ENCODE data around the gene CAMTA2.

Gene CAMTA2

DNA sequence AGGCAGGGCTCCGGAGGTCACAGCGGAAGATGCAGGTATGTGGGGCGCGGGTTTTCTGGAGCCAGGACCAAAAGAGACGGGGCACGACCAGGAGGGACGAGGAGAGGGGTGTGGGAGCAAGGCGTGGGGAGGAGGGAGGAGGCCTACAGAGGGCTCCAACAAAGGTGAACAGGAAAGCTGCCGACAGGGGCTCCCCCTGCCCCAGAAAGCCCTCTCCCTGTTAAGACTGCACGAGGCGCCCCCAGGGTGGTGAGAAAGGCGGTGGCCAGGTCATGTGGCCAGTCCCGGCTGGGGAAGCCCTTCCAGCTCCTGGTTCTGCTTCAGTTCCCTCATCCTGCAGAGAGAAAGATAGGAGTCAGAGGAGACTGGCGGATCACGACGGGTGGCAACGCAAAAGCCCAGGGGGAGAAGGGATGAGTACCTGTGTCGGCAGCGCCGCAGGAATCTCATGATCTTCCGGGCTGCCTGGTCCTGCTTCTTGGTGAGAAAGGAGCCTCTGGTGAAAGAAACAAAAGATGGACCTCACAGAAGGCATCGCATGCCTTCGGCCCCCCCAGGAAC lies 18.9 kb downstream of the CAMTA2 start:
- no peak for DNase-seq

DNA sequence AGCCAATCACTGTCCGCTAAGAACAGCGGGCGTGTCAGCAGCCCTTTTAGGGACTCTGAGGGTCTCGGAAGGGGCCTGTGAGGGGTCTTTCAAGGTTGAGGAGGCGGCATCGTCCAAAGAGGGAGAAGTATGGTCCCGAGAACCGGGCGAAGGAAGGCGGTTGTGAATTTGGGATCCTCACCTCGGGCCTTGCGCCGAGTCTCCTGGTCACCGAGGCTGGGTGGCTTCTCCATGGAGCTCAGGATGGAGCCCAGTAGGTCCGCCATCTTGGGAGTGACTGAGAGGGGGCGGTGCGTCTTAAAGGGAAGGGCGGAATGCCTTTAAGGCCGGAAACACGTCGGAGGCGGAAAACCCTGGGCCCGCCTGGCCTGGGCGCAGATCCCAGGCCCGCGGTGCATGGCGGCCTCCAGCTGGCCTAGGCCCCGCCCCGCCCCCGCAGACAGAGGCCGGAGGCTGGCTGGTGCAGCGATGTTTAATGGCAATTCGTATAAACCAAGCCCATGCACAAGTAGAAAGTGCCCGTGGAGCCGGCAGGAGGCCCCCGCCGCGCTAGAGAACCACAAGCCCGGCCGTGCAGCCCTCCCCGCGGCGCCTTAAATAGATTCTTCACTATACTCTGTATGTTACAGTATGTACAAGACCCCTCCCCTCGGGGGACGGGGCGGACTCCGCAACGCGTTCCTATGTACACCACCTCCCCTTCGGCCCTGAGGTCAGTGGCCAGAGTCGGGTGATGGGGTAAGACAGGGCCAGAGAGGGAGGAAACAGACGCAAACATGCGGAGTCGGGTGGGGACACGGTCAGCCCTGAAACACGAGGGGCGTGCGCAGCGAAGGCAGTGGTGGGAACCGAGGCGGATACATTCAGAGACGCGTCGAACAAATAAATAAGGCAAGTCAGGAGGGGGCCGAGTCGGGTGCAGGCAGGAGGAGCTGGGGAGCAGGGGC lies 19.7 kb downstream of the CAMTA2 start, which contains the start of gene SPAG7:
Gene SPAG7, minus strand, starts transcription at position 279 of the 947 bp plus-strand sequence. Its CDS starts 13 bp downstream, at position 266.
- peak; percentile 97 for DNase-seq

DNA sequence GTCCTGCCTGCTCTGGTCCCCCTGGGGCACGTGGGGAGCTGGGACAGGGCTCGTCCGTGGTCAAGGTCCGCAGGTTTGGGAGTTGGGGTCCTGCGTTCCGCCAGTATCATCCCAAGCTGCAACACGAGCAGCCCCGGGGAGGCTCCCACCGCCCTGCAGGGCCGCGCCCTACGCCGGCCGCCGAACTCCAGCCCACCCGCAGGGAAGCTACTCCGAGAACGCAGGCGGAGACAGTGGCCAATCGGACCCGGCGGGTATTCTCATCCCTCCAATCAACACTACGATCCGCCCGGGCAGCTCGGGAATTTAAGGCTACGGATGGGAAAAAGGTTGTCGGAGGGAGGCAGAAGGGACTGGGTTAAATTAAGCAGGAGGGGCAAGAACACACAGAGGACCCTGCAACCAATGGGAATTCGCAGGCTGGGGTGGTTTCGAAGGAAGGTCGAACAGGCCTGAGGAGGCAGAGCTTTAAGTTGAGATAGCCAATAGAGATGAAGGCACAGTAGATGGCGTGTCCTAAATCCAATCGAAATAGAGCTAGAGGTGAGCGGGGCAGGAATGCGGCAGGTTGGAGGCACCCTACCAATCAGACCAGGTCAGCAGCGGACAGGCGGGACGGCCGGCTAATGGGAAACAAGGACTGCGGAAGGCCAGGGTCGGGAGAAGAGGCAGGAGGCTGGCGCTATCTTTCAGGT lies 20.5 kb downstream of the CAMTA2 start:
- DNase-seq = peak; percentile 98

DNA sequence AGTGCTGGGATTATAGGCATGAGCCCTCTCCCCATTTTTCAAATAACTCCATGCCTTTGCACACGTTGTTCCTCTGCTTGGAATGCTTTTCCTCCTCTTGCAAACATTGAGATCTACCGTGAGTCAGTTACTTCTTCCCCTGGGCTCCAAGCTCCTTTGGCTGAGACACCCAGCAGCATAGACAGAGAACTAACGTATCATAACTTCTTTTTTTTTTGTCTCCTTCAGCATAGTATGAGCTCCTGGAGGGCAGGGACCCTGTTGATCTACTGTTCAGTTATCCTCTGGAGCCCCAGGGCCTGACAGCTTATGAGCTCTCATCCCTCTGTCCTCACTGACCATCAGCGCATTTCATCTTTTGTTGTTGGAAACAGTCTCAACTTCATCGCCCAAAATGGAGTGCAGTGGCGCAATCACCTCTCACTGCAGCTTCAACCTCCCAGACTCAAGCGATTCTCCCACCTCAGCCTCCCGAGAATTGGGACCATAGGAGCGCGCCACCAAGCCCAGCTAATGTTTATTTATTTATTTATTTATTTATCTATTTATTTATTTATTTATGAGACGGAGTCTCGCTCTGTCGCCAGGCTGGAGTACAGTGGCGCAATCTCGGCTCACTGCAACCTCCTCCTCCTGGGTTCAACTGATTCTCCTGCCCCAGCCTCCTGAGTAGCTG lies 22.0 kb downstream of the CAMTA2 start:
- DNase-seq = no peak

DNA sequence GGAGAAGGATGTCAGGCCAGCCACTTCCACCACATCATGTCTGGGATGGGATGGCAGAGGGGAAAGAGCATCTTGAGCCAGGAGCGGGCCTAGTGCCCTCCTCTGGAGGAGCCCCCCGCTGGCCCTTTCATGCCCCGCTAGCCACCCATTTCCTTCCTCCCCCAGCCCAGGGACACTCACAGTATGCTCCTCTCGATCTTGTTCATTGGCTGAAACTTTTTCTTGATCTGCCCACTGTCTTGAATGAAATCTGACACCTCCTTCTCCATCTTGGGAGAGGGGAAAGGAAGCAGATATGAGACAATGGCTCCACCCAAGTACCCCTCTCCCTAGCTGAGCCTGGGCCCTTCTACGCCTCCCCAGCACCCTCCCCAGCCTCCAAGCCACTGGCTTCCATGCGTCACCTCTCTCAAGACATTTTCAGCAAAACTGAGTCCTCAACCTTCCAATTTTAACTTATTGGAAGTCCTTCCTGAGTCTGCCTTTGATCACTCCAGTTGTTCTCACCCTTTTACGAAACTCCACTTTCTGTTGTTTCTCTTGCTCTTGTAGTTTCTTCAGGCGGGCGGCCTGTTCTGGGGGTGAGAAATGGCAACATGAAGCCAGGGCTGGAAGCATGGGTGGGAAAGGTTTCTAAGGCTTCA lies 27.1 kb downstream of the CAMTA2 start:
- no peak for DNase-seq

DNA sequence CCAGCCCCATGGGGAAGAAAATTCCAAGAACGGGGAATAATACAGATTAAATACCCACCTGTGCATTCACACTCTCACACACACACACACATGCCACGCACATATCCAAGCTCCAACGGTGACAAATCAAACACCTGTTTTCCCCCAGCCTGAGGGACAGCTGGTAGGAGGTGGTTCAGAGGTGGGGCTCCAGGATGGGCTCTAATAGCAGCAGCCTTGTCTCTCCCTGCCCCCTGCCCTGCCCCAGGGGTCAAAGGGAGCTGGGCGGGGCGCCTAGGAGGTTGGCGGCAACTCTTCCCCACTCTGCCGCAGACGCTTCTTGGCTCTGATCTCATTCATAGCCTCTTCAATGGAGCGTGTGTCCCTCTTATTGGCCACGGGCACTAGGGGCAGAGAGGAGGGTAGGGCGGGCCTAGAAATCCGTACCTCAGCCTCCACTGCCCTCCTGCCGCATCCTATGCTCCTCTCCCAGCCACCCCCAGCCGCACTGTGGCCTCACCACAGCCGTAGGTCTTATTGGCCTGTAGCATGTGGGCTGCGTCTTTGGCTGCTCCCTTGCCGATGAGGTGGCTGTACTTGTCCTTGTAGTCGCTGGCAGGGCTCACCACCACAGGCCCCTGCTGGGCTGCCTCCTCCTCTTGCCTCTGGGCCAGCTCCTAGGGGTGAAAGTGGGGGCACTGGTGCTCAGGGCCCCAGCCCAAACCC lies 28.1 kb downstream of the CAMTA2 start:
- no peak for DNase-seq

DNA sequence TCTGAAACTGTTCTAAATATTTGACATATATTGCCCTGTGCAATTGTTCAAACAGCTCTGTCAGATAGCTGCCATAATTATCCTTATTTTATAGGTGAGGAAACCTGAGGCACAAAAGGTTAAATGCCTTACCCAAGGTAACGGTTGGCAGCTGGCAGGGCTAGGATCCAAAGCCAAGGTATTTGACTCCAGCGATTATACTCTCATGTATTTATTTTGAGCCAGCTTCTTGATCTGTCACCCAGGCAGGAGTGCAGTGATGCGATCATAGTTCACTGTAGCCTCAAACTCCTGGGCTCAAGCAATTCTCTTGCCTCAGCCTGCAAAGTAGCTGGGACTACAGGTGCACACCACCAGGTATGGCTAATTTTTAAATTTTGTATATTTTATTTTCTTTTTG lies 29.4 kb downstream of the CAMTA2 start:
- DNase-seq = no peak

DNA sequence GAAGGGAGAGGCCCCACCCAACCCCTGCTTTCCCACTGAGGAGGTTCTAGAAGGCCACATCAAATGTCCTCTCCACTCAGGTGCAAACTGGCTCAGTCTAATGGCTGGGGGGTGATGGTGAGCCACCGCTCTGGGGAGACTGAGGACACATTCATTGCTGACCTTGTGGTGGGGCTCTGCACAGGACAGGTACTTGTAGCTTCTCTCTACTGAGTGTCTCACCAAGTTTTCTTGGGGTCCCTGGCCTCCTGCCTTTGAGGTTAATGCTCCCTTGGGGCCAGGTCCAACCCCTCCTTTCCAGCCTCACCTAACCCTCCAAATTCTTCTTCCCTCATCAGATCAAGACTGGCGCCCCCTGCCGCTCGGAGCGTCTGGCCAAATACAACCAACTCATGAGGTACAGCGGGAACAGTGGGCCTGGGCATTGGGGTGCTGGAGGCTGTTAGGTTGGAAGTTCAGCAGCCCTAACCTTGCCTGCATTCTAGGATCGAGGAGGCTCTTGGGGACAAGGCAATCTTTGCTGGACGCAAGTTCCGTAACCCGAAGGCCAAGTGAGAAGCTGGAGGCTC lies 30.9 kb downstream of the CAMTA2 start:
- no peak for DNase-seq

DNA sequence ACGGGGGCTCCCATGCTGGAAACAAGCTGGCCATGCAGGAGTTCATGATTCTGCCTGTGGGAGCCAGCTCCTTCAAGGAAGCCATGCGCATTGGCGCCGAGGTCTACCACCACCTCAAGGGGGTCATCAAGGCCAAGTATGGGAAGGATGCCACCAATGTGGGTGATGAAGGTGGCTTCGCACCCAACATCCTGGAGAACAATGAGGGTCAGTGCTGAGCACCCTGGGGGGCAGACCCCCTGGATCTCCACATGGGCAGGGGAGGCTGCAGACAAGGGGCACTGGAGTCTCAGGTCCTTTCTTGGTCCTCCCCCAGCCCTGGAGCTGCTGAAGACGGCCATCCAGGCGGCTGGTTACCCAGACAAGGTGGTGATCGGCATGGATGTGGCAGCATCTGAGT lies 32.4 kb downstream of the CAMTA2 start:
- no peak for DNase-seq

DNA sequence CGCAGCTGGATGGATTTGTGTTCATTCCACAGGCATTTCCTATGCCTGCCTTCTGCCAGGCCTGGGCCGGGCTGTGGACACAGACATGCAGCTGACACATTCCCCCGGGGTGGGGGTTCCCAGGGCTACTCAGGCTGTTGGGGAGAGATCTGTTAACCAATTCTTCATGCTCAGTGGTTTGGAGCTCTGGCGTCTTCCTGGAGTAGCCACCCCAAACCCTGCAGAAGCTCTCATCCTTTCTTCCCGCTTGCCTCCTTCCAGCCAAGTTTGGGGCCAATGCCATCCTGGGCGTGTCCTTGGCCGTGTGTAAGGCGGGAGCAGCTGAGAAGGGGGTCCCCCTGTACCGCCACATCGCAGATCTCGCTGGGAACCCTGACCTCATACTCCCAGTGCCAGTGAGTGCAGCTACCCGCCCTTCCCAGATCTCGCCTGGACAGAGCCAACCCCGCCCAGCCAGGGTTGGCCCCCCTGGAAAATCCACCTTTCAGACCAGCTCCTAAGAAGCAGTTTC lies 34.0 kb downstream of the CAMTA2 start:
- DNase-seq = no peak

DNA sequence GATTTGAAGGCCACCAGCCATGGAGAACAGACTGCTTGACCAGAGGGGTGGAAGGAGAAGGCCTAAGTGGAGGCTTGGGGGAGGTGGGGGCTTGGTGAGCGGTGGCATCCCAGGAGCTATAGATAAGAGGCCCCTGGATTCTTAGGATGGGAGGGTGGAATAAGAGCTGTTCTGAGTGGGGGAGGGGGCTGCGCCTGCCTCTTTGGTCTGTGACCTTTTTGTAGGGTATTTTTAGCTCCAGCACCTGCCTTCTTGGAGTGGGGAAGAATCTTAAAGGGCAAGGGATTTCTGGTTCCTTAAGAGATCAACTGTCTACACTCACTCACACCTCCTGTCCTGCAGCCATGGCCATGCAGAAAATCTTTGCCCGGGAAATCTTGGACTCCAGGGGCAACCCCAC lies 36.0 kb downstream of the CAMTA2 start:
- no peak for DNase-seq

DNA sequence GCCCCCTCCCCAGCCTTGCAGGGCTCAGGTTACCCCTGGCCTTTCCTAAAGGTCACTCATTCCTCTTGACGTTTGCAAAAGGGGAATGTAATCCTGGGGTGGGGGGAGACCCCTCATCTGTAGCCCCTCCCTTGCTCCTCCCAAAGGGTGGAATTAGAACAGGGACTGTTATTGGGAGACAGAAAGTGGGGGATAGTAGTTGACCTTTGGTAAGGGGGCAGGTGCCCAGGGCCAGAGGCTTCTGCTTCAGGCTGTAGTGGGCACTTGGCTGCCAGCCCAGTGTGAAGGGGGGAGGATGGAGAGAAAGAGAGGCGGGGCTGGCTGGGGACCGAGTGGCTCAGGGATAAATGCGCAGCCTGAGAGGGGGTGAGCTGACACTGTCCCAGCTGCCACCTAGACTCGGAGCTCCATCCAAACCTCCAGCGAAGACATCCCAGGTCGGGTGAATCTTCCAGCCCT lies 36.7 kb downstream of the CAMTA2 start, which contains the start of gene ENO3:
Gene ENO3, plus strand, starts transcription at position 374 of the 459 bp plus-strand sequence. CDS start 711 bp downstream, outside the sequence.
- DNase-seq = no peak

DNA sequence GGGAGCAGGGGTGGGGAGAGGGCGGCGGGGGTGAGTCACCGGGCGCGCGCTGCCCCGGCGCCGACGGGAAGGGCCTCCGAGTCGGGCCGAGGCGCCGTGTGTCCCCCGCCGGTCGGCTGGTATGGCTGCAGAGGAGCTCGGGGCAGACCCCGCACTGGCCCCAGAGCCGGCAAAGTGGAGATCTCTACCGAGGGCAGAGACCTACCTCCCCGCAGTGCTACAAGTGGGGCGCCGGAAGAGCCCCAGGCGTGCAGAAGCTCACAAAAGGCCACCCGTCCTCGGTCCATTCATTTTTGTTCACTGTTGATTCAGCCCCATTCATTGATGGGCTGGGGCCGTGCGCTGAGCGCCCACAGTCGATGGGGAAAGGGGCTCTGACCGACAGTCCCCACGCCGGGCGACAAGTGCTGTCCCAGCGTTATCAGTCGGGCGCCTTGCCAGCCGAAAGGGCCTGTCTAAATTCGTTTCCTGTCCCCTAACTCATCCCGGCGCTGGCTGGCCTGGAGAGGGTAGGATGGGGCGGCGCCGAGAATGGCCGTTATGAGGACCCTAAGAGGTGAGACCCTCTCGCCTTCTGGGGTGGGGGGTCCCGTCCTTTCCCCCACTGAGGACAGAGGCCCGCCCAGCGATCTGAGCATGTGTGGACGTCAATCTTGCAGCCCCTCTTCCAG lies 37.3 kb downstream of the CAMTA2 start:
- no peak for DNase-seq

DNA sequence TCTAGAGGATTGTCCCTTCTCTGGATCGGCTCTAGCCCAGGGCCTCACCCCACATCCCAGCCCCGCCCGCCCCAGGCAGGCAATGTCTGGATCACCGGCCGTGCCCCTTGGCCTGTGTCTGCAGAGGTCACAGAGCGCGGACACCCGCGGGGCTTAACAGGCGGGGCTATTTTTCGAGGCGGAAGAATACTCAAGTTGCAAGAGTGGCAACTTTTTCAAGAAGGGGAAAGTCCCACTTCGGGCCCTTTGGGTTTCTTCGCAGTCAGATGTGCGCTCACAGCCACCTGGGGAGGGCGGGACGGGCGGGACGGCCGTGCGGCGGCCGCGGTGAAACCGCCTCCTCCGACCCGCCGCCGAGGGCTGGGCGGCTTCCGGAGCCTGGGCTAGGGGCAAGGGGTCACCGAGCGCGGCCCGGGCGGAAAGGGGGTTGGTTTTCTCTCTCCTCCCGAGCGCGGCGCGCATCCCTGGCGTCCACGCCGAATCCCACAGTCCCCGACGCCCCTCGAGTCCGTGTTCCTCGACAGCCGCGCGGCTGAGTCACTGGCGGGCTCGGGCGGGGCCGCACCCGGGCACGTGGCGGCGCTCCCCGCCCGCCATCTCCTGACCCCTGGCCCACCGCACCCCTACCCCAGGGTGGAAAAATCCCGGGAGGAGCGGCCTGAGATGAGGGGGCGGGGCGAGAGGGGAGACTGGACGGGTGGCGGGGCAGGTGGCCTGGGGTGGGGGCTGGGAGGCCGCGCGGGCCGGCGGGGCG lies 38.0 kb downstream of the CAMTA2 start:
- DNase-seq = peak; percentile 60

DNA sequence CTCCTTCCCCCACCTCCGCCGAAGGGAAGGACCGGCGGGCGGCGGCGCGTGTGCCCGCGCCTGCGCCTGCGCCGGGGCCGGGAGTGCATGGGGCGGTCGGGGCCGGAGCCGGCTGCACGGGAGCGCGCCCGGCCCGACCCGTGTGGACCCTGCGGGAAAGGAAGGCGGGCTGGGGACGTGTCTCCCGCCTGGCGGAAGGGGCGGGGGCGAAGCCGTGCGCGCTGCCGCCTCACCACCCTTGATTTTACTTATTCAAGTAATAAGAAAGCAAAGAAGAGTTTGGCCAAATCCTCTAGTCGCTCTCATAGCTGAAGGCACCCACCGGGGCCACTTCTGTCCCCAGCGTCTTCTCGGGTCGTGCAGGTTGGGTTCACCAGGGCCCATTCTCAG lies 38.5 kb downstream of the CAMTA2 start:
- DNase-seq = peak; percentile 77

DNA sequence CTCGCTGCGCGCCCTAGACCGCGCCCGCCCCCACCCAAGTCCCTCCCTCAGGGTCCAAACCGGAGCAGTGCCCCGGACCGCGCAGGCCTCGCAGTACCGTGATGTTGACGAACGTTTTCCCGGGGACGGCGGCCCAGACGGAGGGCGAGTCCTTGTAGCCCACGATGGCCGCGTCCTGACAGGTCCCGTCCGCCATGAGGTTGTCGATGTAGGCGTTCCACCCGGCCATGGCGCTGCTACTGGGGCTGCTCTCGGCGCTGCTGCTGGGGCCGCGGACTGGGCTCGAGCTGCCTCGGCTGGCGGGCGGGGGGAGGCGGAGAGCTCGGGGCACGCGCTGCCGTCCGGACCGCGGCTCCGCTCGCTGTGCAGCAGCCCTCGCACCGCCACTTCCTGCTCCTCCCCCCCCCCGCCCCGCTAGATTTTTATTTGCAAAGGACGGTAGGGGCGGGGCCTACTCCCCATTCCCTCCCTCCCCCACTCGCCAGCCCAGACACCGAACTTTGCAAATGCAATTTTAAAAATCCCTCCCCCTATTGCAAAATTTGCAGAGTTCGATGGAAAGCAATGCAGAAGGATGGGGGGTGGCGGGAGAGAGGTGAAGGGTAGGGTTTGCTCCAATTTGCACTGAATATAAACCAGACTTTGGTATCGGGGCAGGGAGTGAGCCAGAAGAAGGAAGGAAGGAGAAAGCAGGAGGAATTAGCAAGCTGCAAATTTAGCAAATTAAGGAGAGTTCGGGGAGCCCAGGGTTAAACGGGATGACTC lies 39.1 kb downstream of the CAMTA2 start, which contains the start of gene PFN1:
Gene PFN1, minus strand, starts transcription at position 365 of the 765 bp plus-strand sequence. Its CDS starts 136 bp downstream, at position 229.
- peak; percentile 70 for DNase-seq

DNA sequence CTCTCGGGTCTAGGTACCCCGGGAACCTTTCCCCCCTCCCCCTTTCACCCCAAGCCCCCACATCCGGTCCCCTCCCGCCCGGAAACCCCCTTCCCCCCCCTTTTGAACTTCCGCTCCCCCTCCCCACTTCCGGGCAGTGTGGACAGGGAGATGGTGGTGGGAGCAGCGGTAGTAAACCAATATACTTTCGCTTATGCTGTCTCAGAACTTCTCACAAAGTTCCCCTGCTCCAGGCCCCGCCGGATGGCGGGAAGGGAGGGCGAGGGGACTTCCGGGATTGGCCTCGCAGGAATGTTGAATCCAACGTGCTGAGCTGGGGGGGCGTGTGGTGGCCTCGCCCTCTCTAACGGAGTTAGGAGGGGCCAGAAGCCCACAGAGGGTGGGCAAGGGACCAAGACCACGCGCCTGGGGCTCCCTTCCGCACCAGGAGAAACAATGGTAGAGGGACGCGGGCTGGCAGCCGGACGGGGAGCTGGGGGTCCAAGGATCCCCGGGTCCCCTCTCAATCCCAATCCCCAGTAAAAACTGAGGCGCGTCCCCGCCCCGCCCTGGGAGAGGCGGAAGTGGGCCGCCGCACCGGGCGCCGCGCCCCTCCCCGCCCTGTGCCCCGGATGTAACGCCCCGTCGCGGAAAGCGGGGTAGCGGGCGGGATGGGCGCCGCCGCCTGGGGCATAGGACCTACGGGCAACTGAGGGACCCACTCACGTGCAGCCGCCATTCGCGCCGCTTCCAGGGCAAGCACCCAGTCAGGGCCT lies 39.9 kb downstream of the CAMTA2 start:
- no peak for DNase-seq

DNA sequence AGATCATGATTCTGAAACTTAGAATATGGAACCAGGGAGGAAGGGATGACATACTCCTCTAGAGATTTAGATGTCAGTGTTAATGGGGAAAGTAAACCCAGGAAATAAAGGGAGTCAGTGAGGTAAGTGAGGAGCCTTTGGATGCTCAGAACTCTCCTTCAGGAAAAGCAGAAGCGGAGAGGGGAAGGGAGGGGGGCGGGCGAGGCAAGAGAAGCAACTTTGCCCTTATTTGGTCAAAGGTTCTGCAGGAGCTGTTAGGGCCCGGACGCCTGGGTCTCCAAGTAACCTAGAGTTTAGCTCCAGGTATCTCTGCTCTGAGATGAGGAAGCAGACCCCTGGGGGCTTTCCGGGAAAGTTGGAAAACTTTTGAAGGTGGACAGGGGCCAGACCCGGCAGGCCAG lies 40.5 kb downstream of the CAMTA2 start:
- DNase-seq = no peak
